Measurements from ENCODE around the gene GPR146.

Gene GPR146

GRCh38 chr7:1106063-1106792, 61.9 kb downstream of the GPR146 start:
- in situ Hi-C loops (cut with HindIII; ENCODE audit: low sequenced_read_pairs), result no loop called here
- no peak for DNase-seq (ENCODE audit: low read depth)
- no peak for TF ChIP-seq CTCF (IDR thresholded peaks at IDR 0.05; ENCODE audit: low read depth, low read length, missing control alignments)
- no peak overlapping the region for H3K4me3 ChIP-seq (ENCODE audit: low read depth, low read length)

GRCh38 chr7:1106793-1107421, 62.6 kb downstream of the GPR146 start:
- TF ChIP-seq CTCF (IDR thresholded peaks at IDR 0.05; ENCODE audit: low read depth, low read length, missing control alignments), result no peak
- no peak for DNase-seq (ENCODE audit: low read depth)
- in situ Hi-C loops (cut with HindIII; ENCODE audit: low sequenced_read_pairs), result no loop called here
- H3K4me3 ChIP-seq (ENCODE audit: low read depth, low read length), result no peak overlapping the region

- no peak for TF ChIP-seq CTCF (IDR thresholded peaks at IDR 0.05; ENCODE audit: low read depth, low read length, missing control alignments)
- in situ Hi-C loops (cut with HindIII; ENCODE audit: low sequenced_read_pairs), result no loop called here
- no peak overlapping the region for H3K4me3 ChIP-seq (ENCODE audit: low read depth, low read length)
- DNase-seq (ENCODE audit: low read depth), result no peak
Observed at GRCh38 chr7:1108264-1108920, 64.0 kb downstream of the GPR146 start.
